Fibroblast of the aortic adventitia (primary cell): ENCODE measurements around the gene NFASC. TPM values are rescaled to one million over a fixed set of nuclear protein-coding genes. Genes with fewer than 3 reads are reported as not detected.

Source experiments
- DNase-seq: peaks from one replicate; pipeline ENCODE4 v3.0.0-alpha.2; 2010; ENCODE audit warnings: low read depth
- H3K4me3 ChIP-seq: 2 replicates; pipeline ENCODE4 v1.5.1; 2011; ENCODE audit warnings: low read depth, mild to moderate bottlenecking, control low read depth, low read length, moderate library complexity
- CTCF ChIP-seq: IDR thresholded peaks from 2 replicates; pipeline ENCODE4 v1.5.1; 2011; ENCODE audit warnings: mild to moderate bottlenecking, low read length, control low read depth, inconsistent platforms; ENCODE audit not compliant: insufficient read depth
- total RNA-seq: library from RNA; depleted of rRNA; stranded (reverse); fragments of >200 nt; gene quantifications from 2 replicates; pipeline ENCODE4 v1.2.3, GENCODE V29; 2012; ENCODE audit warnings: low replicate concordance

NFASC gene
- total RNA-seq, 1 donor = 22.0 TPM

- no peak for DNase-seq
- H3K4me3 ChIP-seq = no peak overlapping the region
- no peak for TF ChIP-seq CTCF
Measured at GRCh38 chr1:205028390-205028789, 157.7 kb downstream of the NFASC start.

GRCh38 chr1:205028924-205029323 lies 158.3 kb downstream of the NFASC start:
- TF ChIP-seq CTCF = no peak
- no peak for DNase-seq

GRCh38 chr1:205030241-205030640 lies 159.6 kb downstream of the NFASC start:
- no peak for DNase-seq
- TF ChIP-seq CTCF = no peak
- H3K4me3 ChIP-seq = no peak overlapping the region

More at GRCh38 chr1:205028924-205029323, 158.3 kb downstream of the NFASC start:
- H3K4me3 ChIP-seq = no peak overlapping the region

GRCh38 chr1:205030896-205031295 lies 160.2 kb downstream of the NFASC start:
- no peak for DNase-seq
- no peak for TF ChIP-seq CTCF
- no peak overlapping the region for H3K4me3 ChIP-seq

- DNase-seq = no peak
- no peak for TF ChIP-seq CTCF
- H3K4me3 ChIP-seq = no peak overlapping the region
Measured at GRCh38 chr1:205032508-205032907, 161.8 kb downstream of the NFASC start.

GRCh38 chr1:205037539-205037938 lies 166.9 kb downstream of the NFASC start:
- TF ChIP-seq CTCF = no peak
- H3K4me3 ChIP-seq = no peak overlapping the region
- no peak for DNase-seq

- DNase-seq = no peak
- no peak for TF ChIP-seq CTCF
- no peak overlapping the region for H3K4me3 ChIP-seq
Measured at GRCh38 chr1:205038132-205038786, 167.6 kb downstream of the NFASC start.
